ENCODE measurements around the gene MMP8. TPM values are rescaled to one million over a fixed set of nuclear protein-coding genes. Genes with fewer than 3 reads are reported as not detected.
"Not testable (repeated sequence)": the region's sequence is repeated elsewhere in the genome, so short reads cannot be mapped to it uniquely, and the experiment has no call there.

MMP8 gene
- total and polyA plus RNA-seq, 2 donors from 2014 or later: 0.16 TPM; not detected in 1

DNA sequence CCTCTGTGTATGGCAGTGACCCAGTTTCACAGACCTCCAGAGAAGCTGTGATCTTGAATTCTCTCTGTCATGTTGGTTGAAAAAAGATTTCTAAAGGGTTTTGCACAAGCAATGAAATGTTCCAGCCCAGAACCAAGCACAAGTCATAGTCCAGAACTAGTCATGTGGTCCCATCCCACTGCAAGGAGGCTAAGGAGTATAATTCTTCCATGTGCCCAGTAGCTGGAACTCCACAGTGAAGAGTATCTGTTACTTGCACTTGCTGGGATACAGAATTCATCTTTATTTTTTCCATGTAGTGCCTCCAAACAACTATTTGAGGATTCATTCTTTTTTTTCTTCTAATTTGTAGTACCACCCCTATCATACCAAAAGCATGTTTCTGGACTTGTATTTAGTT is 9.9 kb upstream of the MMP8 start:
- H3K36me3 ChIP-seq (ENCODE audit: control insufficient read depth in 2 of 3, insufficient read depth in 3 of 3, low read length in 3 of 3): no peaks in the 10 kb centered on the region
- H3K4me1 ChIP-seq (ENCODE audit: control insufficient read depth in 2 of 3, insufficient read depth in 2 of 3, low read depth in 1 of 3, low read length in 3 of 3): no peaks in the 10 kb centered on the region
- intact Hi-C loops (cut with DNase I): no loop called here
- no peaks in the 10 kb centered on the region for H3K9me3 ChIP-seq (ENCODE audit: control insufficient read depth in 2 of 3, insufficient read depth in 1 of 3, low read length in 3 of 3)
- no peaks in the 10 kb centered on the region for H3K27me3 ChIP-seq (ENCODE audit: control insufficient read depth, insufficient read depth, low read length)
- DNase-seq: no peak
- H3K27ac ChIP-seq (ENCODE audit: low read depth in 2 of 2, low read length in 2 of 2): no peak overlapping the region
- TF ChIP-seq, protein P1, sequence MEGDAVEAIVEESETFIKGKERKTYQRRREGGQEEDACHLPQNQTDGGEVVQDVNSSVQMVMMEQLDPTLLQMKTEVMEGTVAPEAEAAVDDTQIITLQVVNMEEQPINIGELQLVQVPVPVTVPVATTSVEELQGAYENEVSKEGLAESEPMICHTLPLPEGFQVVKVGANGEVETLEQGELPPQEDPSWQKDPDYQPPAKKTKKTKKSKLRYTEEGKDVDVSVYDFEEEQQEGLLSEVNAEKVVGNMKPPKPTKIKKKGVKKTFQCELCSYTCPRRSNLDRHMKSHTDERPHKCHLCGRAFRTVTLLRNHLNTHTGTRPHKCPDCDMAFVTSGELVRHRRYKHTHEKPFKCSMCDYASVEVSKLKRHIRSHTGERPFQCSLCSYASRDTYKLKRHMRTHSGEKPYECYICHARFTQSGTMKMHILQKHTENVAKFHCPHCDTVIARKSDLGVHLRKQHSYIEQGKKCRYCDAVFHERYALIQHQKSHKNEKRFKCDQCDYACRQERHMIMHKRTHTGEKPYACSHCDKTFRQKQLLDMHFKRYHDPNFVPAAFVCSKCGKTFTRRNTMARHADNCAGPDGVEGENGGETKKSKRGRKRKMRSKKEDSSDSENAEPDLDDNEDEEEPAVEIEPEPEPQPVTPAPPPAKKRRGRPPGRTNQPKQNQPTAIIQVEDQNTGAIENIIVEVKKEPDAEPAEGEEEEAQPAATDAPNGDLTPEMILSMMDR (IDR thresholded peaks at IDR 0.05; ENCODE audit: borderline replicate concordance, extremely low read depth, insufficient read depth): no peak
- no peak overlapping the region for H3K4me3 ChIP-seq (ENCODE audit: low read length in 3 of 3)
- no peak for FAIRE-seq
- no peak overlapping the region for H3K9ac ChIP-seq (ENCODE audit: low read length in 3 of 3)

DNA sequence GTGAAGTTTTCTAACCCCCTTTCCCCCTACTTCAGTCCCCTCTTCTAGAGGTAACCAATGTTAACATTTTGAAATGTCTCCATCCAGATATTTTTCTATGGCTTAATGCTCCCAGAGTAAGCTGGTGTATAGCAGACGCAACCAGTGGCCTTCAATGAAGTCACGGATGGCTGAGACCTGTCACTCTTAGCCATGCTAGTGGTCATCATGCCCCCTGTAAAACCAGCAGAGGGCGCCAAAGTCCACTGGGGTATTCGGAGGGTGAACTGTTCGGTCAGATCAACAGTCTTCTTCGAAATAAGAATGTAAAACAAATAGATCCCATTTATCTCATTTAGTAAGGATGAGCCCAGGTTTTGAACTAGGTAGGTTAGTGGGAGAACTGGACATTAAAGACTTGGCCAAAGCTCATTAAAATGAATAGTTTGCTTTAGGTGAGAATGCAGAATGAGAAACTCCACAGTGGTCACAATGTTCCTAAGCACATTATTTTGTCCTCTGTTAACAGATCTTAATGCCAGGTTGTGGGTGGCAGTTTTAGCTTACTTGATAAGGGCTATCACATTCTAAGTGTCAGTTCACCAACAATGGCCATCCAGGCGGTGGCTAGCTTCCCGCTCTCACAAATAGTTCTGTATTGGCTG is 8.6 kb upstream of the MMP8 start:
- DNase-seq: peak in 4 of 5 donors; percentile 9 to 32 (median 20)
- Histone ChIP-seq H3K4me3 (ENCODE audit: low read length in 3 of 3) (no peak overlapping the region), H3K27ac (ENCODE audit: low read depth in 2 of 2, low read length in 2 of 2) (no peak overlapping the region), H3K36me3 (ENCODE audit: control insufficient read depth in 2 of 3, insufficient read depth in 3 of 3, low read length in 3 of 3) (no peaks in the 10 kb centered on the region), H3K9me3 (ENCODE audit: control insufficient read depth in 2 of 3, insufficient read depth in 1 of 3, low read length in 3 of 3) (no peaks in the 10 kb centered on the region), H3K9ac (ENCODE audit: low read length in 3 of 3) (no peak overlapping the region), H3K27me3 (ENCODE audit: control insufficient read depth, insufficient read depth, low read length) (no peaks in the 10 kb centered on the region), H3K4me1 (ENCODE audit: control insufficient read depth in 2 of 3, insufficient read depth in 2 of 3, low read depth in 1 of 3, low read length in 3 of 3) (no peaks in the 10 kb centered on the region)
- TF ChIP-seq, protein P1 (IDR thresholded peaks at IDR 0.05; ENCODE audit: borderline replicate concordance, extremely low read depth, insufficient read depth): peak; percentile 50
- FAIRE-seq: no peak
- intact Hi-C loops (cut with DNase I): no loop called here

DNA sequence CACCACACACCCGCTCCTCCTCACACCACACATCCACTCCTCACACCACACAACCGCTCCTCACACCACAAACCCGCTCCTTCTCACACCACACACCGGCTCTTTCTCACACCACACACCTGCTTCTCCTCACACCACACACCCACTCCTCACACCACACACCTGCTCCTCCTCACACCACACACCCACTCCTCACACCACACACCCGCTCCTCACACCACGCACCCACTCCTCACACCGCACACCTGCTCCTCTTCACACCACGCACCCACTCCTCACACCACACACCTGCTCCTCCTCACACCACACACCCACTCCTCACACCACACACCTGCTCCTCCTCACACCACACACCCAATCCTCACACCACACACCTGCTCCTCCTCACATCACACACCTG is 6.2 kb upstream of the MMP8 start:
- H3K27me3 ChIP-seq (ENCODE audit: control insufficient read depth, insufficient read depth, low read length); FAIRE-seq; H3K9me3 ChIP-seq (ENCODE audit: control insufficient read depth in 2 of 3, insufficient read depth in 1 of 3, low read length in 3 of 3); H3K4me1 ChIP-seq (ENCODE audit: control insufficient read depth in 2 of 3, insufficient read depth in 2 of 3, low read depth in 1 of 3, low read length in 3 of 3); H3K9ac ChIP-seq (ENCODE audit: low read length in 3 of 3); DNase-seq; intact Hi-C loops (cut with DNase I); H3K36me3 ChIP-seq (ENCODE audit: control insufficient read depth in 2 of 3, insufficient read depth in 3 of 3, low read length in 3 of 3); H3K4me3 ChIP-seq (ENCODE audit: low read length in 3 of 3); H3K27ac ChIP-seq (ENCODE audit: low read depth in 2 of 2, low read length in 2 of 2): not testable (repeated sequence)

DNA sequence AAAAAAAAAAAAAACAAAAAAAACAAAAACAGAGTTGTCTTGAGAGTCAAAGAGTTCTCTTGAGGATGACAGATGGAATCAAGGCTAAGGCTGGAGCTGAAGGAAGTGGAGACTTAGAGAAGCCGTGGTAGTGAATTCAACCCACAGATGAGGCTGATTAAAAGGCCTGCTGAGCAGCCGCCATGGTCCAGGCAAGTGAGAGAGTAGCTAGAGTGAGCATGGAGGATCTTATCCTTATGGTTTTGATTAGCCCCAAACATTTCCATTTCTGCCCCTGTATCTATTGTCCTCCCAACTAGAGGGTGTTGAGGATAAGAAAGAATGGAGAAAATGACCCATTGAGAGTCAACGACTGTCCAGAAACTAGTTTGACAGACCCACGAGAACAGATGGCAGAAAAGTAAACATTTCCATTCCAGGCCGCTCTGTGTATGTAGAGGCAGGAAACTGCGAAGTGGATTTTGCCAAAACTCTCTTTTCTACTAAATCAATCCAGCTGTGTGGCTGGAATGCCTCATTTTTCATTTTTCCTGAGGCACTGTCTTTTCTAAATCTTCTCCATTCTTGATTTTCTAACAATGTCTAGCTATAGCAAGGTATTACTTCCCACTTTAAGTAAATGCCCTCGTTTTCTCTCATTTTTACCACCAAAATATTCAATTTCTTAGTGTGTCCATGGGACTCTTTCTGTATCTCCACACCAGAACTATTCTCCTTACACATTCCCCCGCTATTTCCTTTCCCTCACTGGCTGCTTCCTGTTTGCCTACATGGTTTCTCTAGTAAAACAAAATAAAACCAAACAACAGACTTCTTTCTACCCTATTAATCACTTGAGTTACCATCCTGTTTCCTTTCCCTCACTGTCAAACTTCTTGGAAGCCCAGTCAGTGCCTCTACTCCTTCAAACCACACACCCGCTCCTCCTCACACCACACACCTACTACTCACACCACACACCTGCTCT is 5.4 kb upstream of the MMP8 start:
- no peak for DNase-seq
- TF ChIP-seq, protein P1 (IDR thresholded peaks at IDR 0.05; ENCODE audit: borderline replicate concordance, extremely low read depth, insufficient read depth): no peak
- Histone ChIP-seq H3K4me1 (ENCODE audit: control insufficient read depth in 2 of 3, insufficient read depth in 2 of 3, low read depth in 1 of 3, low read length in 3 of 3) (no peaks in the 10 kb centered on the region), H3K27me3 (ENCODE audit: control insufficient read depth, insufficient read depth, low read length) (no peaks in the 10 kb centered on the region), H3K9ac (ENCODE audit: low read length in 3 of 3) (no peak overlapping the region), H3K9me3 (ENCODE audit: control insufficient read depth in 2 of 3, insufficient read depth in 1 of 3, low read length in 3 of 3) (no peaks in the 10 kb centered on the region), H3K27ac (ENCODE audit: low read depth in 2 of 2, low read length in 2 of 2) (no peak overlapping the region), H3K36me3 (ENCODE audit: control insufficient read depth in 2 of 3, insufficient read depth in 3 of 3, low read length in 3 of 3) (no peaks in the 10 kb centered on the region), H3K4me3 (ENCODE audit: low read length in 3 of 3) (no peak overlapping the region)
- intact Hi-C loops (cut with DNase I): no loop called here
- no peak for FAIRE-seq
